ENCODE measurements around the gene CCDC167.

DNA sequence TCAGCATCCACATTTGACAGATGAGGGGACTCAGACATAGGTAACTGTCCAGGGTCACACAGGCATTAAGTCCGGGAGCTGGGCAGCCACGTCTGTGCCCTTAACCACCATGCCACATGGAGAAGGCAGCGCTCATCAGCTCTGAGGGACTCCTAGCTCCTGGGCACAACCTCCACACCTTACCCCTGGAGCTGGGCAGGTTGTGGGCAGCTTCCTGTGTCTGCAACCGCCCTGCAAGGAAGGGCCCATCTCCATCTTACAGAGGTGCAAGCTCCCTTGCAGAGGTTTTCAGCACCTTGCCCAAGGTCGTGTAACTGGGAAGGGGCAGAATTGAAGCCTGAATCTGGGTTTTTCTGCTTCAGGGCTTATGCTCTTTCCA, 7.9 kb downstream of the CCDC167 start:
- TF ChIP-seq, protein P1, sequence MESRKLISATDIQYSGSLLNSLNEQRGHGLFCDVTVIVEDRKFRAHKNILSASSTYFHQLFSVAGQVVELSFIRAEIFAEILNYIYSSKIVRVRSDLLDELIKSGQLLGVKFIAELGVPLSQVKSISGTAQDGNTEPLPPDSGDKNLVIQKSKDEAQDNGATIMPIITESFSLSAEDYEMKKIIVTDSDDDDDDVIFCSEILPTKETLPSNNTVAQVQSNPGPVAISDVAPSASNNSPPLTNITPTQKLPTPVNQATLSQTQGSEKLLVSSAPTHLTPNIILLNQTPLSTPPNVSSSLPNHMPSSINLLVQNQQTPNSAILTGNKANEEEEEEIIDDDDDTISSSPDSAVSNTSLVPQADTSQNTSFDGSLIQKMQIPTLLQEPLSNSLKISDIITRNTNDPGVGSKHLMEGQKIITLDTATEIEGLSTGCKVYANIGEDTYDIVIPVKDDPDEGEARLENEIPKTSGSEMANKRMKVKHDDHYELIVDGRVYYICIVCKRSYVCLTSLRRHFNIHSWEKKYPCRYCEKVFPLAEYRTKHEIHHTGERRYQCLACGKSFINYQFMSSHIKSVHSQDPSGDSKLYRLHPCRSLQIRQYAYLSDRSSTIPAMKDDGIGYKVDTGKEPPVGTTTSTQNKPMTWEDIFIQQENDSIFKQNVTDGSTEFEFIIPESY (IDR thresholded peaks at IDR 0.05; ENCODE audit: extremely low read depth, insufficient replicate concordance, low read length) = no peak
- TF ChIP-seq EZH2phosphoT487 (IDR thresholded peaks at IDR 0.05; ENCODE audit: borderline replicate concordance) (no peak), SP1 (IDR thresholded peaks at IDR 0.05; ENCODE audit: low read depth) (no peak), EZH2 (IDR thresholded peaks at IDR 0.05) (no peak), CBX3 (IDR thresholded peaks at IDR 0.05; ENCODE audit: low read depth) (no peak)
